NCI-H1694 (cell line): ENCODE data around the gene ZNF460.
"Not testable (repeated sequence)": the region's sequence is repeated elsewhere in the genome, so short reads cannot be mapped to it uniquely, and the experiment has no call there.

Experiments used
- DNase-seq: peaks from one replicate; lab custom pipeline; 2025; lab: John Stamatoyannopoulos, UW

Gene ZNF460

DNA sequence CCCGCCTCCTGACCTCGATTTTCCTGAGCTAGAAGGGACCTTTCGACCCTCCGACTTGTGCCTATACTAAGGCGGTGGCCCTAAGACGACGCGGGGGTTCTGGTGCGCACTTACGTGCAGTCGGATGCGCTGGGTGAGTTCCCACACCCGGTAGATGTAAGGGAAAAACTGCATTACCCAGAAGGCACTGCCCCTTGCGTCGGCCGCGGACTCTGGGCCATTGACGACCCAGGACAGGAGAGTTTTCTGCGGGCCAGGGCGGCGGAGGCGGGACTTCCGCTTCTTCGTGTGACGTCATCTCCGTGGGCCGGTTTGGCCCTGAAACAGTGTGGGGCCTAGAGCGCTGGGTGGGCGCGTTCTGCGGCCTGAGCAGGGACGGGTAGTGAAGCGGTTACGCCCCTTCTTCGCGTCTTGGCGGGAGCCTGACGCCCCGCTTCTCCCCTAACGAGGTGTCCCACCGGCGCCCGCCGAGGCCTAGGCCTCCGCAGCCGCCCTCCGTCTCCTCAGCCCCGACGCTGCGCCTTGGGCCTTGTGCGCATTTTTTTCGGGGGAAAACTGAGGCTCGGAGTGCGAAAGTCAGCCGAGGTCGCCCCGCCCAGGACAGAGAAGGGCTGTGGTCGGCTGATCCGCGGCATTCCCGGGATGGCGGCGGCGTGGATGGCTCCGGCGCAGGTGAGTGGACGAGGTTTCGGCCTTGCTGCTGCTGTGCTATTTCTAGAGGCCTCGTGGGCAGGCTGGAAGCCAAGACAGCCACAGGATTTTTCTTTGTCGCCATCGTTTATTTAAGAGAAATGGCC is at the start of gene ZNF460:
ZNF460 (plus strand) TSS at position 321 of the 797 bp plus-strand sequence; CDS start at position 643, 322 bp downstream.
- peak; percentile 97 for DNase-seq

- DNase-seq = no peak
These were observed 48.6 kb upstream of the ZNF460 start for GRCh38 chr19:57231686-57232085.

GRCh38 chr19:57233207-57233606 is 47.1 kb upstream of the ZNF460 start:
- DNase-seq = no peak

- no peak for DNase-seq
These were observed 40.3 kb upstream of the ZNF460 start for GRCh38 chr19:57239982-57240310.

DNA sequence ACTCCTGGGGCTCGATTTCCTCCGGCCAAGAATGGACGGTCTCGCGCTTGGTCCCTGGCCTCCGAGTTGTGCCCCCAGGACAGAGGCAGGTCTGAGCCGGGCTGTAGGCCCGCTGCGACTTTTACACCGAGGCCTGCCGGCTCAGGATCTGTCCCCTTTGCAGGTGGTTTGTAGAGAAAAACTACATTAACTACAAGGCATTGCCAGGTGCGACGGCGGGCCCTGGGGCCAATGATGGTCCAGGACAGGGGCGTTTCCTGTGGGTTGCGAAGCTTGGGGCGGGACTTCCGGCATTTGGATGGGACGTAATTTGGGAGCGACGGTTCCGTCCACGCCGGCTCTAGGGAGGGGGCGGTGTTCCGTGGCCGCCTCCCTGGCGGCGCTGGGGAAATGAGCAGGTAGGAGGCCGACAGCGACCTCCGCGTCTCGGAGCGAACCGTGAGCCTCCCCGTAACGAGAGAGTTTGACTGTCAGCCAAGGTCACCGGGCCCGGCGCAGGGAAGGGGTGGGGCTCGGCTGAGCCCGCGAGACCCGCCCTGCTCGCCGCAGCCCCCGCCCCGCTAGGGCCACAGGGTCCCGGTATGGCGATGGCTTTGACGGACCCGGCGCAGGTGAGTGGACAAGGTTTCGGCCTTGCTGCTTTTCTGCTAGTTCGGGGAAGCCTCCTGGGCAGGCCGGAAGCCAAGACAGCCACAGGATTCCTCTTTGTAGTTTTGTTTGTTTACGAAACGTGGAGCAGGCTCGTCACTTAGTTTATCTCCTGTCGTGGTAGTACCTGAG is 39.8 kb upstream of the ZNF460 start, which contains the start of gene ZNF805:
ZNF805 (plus strand) TSS at position 322 of the 780 bp plus-strand sequence; CDS start at position 582, 260 bp downstream.
- peak; percentile 82 for DNase-seq

- no peak for DNase-seq
These were observed 39.1 kb upstream of the ZNF460 start for GRCh38 chr19:57241176-57241575.

DNA sequence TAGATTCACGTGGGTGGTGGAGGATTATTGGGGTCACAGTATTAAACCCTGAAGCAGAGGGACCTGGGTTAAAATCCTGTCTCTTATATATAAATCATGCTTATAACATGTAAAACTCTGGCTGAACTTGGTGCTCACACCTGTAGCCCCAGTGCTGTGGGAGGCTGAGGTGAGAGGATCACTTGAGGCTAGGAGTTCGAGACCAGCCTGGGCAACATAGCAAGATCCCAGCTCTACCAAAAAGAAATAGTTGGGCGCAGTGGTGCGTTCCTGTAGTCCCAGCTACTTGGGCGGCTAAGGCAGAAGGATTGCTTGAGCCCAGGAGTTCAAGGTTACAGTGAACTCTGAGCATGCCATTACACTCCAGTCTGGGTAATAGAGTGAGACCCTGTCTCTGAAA is 37.5 kb upstream of the ZNF460 start:
- DNase-seq = no peak

DNA sequence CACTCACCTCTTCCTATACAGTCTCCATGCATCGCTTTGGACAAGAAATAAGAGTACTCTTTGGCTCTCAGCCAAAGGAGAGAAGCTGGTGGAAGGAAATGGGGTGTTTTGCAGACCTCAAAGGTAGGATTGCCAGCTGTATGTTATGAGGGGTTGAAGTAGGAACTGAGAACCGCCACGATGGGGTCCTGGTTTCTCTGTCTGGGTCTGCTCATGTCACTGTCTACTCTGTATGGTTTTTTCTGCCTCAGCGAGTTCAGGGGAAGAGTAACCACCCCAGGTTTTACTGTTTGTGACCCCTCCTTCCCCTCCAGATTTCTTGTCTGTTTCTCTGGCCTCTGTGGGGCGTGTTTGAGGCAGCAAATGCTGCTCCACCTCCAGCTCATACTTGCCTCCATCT is 35.8 kb upstream of the ZNF460 start:
- DNase-seq = no peak

DNA sequence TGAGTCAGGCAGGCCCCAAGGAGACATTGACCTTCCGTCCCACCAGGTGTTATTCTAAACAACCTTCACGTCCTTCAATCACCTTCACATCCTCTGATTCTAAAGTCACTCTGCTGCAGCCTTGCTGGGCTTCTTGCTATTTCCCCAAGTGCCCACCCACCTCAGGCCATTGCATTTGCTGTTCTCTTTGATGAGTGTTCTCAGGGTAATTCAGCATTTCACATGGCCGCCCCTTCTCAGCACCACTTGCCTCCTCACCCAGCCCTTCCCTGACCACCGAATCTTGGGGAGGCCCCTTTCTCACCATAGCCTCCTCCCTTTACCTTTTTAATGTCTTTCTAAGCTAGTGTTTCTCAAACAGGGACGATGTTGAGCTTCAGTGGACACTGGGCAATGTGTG is 35.2 kb upstream of the ZNF460 start:
- DNase-seq = no peak

GRCh38 chr19:57245959-57246358 is 34.3 kb upstream of the ZNF460 start:
- DNase-seq = no peak

DNA sequence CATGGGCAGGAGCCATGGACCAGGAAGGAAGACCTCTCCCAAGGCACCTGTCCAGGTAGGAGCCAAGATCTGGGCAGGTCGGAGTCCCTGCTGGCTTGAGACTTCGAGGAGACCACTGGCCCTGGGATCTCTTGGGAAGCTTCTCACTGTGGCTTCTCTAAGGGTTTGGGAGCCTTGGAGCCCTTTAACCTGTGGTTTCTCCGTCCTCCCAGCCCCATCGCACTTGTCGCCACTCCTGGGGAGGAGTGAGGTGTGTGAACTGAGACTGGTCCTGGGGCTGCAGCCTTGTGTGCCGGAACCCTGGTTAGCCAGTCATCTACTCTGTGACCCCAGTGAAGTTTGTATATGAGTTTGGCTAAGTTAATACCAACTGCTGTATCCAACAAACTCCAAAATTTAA is 31.6 kb upstream of the ZNF460 start:
- DNase-seq = no peak

DNA sequence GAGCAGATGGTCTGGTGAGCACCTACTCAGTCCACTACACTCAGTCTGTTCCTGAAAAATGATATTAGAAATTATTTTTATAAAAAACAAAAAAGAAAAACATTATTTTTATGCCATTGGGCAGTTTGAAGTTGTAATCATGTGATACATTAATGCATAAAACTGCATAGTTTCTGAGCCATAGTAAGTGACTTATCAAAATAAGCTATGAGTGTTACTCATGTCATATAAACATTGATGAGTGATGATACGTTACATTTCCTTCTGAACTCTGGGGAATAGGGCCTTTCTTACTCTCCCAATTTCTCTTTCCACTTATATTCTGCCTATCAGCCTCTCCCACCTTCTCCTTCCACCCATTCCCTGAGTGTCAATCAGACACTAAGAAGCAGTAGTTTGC is 31.0 kb upstream of the ZNF460 start:
- DNase-seq = no peak

DNA sequence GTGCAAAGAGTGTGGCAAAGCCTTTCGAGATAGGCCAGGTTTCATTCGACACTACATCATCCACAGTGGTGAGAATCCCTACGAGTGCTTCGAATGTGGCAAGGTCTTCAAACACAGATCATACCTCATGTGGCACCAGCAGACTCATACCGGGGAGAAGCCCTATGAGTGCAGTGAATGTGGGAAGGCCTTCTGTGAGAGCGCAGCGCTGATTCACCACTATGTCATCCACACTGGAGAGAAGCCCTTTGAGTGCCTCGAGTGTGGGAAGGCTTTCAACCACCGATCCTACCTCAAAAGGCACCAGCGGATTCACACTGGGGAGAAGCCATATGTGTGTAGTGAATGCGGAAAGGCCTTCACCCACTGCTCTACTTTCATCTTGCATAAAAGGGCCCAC is 26.5 kb upstream of the ZNF460 start:
- not testable (repeated sequence) for DNase-seq

- DNase-seq = no peak
These were observed 18.2 kb upstream of the ZNF460 start for GRCh38 chr19:57262044-57262443.

- DNase-seq = no peak
These were observed 17.0 kb upstream of the ZNF460 start for GRCh38 chr19:57263244-57263741.

- DNase-seq = no peak
These were observed 13.0 kb upstream of the ZNF460 start for GRCh38 chr19:57267291-57267690.

GRCh38 chr19:57269515-57270250 is 10.6 kb upstream of the ZNF460 start:
- no peak for DNase-seq

- DNase-seq = no peak
These were observed 9.0 kb upstream of the ZNF460 start for GRCh38 chr19:57271280-57271679.

GRCh38 chr19:57273014-57273413 is 7.3 kb upstream of the ZNF460 start:
- no peak for DNase-seq

- no peak for DNase-seq
These were observed 3.9 kb upstream of the ZNF460 start for GRCh38 chr19:57276430-57276829.

DNA sequence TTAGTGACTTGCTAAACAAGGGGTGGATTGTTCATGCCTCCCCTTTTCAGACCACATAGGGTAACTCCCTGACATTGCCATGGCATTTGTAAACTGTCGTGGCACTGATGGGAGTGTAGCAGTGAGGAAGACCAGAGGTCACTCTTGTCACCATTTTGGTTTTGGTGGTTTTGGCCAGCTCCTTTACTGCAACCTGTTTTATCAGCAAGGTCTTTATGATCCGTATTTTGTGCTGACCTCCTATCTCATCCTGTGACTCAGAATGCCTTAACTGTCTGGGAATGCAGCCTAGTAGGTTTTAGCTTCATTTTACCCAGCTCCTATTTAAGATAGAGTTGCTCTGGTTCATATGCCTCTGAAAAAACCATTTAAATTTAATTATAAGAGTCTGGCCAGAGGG is 1.8 kb upstream of the ZNF460 start:
- DNase-seq = not testable (repeated sequence)

DNA sequence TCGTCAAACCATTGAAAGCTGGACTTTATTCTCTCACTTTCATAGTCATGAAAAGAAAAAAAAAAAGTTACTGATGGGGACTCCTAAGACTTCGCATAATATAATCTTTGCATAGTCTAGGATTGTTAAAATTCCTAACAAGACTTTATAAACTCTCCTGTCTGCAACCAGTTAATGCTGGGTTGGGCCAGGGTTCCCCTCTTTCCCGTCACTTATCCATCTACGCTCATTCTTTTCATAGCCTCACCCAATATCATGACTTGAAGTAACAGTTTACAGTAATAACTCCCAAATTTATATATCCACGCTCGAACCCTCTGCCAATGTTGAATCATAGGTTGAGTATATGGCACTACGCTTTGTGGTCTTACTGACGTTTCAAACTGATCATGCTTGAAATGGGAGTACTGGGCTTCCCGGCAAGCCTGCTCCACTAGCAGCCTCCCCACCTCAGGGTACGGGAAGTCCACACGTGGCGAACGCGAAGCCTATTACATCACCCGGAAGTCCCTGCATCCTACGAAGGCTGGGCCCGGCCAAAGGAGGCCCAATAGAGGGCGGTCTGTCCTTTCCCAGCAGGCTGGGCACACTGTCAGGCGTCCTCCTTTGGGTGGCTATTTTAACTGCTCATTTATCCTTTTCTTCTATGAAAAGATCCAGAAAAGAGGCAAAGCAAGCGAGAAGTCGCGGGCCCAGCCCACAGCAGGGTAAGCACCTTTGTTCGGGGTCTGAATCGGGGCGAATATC is 694 bp upstream of the ZNF460 start:
- peak; percentile 91 for DNase-seq
